RWPE1 (cell line): ENCODE measurements around the gene NID1.
"Not testable (repeated sequence)": the region's sequence is repeated elsewhere in the genome, so short reads cannot be mapped to it uniquely, and the experiment has no call there.

ENCODE experiments used
- CTCF ChIA-PET: fragments of 350-600 bp; sonication (Branson Sonifier 250); formaldehyde crosslinking; extraction: SDS; loops from one replicate; lab custom pipeline; 2021; lab: Yijun Ruan, JAX
- POLR2A ChIA-PET: fragments of 400-600 bp; formaldehyde crosslinking; extraction: SDS; loops from one replicate; lab custom pipeline; 2020; ENCODE audit warnings: antibody characterized with exemption; ENCODE audit not compliant: low non-redundant PET; lab: Yijun Ruan, JAX
- DNase-seq: peaks from one replicate; pipeline ENCODE4 v3.0.0; 2012; ENCODE audit warnings: low spot score
- H3K27ac ChIP-seq: fragments of 450-650 bp; 2 replicates; pipeline ENCODE4 v1.5.1; 2017
- CTCF ChIP-seq: fragments of 450-650 bp; conservative IDR thresholded peaks from 2 replicates; pipeline ENCODE4 v1.5.1; 2017; ENCODE audit warnings: low read depth, mild to moderate bottlenecking

NID1 gene

GRCh38 chr1:235930543-235930942 lies 134.3 kb downstream of the NID1 start:
- ChIA-PET POLR2A (no interaction called here), CTCF (no interaction called here)
- no peak for DNase-seq
- TF ChIP-seq CTCF: no peak
- no peak overlapping the region for H3K27ac ChIP-seq

DNA sequence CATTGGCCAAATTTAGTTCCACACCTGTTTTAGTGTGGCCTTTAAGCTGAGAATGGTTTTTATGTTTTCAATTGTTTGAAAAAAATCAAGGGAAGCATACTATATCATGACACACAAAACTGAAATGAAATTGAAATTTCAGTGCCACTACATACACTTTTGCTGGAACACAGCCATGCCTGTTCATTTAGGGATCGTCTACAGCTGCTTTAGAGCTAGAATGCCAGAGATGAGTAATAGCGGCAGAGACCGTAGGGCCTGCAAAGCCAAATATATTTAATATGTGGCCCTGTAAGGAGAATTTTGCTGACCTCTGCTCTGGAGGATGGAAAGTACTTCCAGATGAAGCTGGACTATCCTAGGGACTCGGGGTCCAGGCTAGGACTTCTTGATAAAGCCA lies 135.7 kb downstream of the NID1 start:
- ChIA-PET POLR2A (no interaction called here), CTCF (interaction anchor here (0.6 to 1.0 kb wide), 2 partner anchors 9 to 44 kb away, joined by 5 read pairs; no protein-coding TSS in a partner anchor)
- no peak for DNase-seq
- TF ChIP-seq CTCF: no peak
- no peak overlapping the region for H3K27ac ChIP-seq

DNA sequence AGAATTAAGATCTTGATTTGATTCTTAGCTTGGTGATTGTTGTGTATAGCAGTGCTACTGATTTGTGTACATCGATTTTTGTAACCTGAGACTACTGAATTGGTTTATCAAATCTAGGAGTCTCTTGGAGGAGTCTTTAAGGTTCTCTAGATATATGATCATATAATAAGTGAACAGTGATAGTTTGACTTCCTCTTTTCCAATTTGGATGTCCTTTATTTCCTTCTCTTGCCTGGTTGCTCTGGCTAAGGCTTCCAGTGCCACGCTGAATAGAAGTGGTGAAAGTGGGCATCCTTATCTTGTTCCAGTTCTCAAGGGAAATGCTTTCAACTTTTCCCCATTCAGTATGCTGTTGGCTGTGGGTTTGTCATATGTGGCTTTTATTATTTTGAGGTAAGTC lies 136.7 kb downstream of the NID1 start:
- H3K27ac ChIP-seq: no peak overlapping the region
- no peak for DNase-seq
- CTCF ChIA-PET: interaction anchor here (1.0 kb wide), 1 partner anchor 8 kb away, joined by 5 read pairs; no protein-coding TSS in a partner anchor
- no peak for TF ChIP-seq CTCF
- POLR2A ChIA-PET: no interaction called here

- POLR2A ChIA-PET, DNase-seq, CTCF ChIA-PET, H3K27ac ChIP-seq: not testable (repeated sequence)
Observed at GRCh38 chr1:235927551-235927950, 137.3 kb downstream of the NID1 start.
